Esophagus muscularis mucosa (tissue), 4 donors: Measurements from ENCODE around the gene TANGO2. TPM values are rescaled to one million over a fixed set of nuclear protein-coding genes. Genes with fewer than 3 reads are reported as not detected.

Experiments
- DNase-seq: peaks from one replicate; pipeline ENCODE4 v3.0.0-alpha.2; 2017; ENCODE audit errors: extremely low spot score
- H3K27ac ChIP-seq, 4 donors: fragments of 200-600 bp; sonication (generic); replicated peaks in 1 of 4; 1 replicate in 3 of 4; 2 replicates in 1 of 4; pipeline ENCODE4 v1.5.1; 2016 to 2019; ENCODE audit warnings: mild to moderate bottlenecking in 1 of 4
- H3K27me3 ChIP-seq, 4 donors: fragments of 200-600 bp; sonication (generic); one replicate each; pipeline versions ENCODE4 v1.5.1 to v1.6.0; 2016 to 2019
- H3K36me3 ChIP-seq, 4 donors: fragments of 200-600 bp; sonication (generic); one replicate each; pipeline ENCODE4 v1.5.1; 2016 to 2019
- H3K4me1 ChIP-seq, 4 donors: fragments of 200-600 bp; sonication (generic); one replicate each; pipeline ENCODE4 v1.5.1; 2016 to 2019
- H3K4me3 ChIP-seq, 4 donors: fragments of 200-600 bp; sonication (generic); 1 replicate in 2 of 4; 2 replicates in 2 of 4; pipeline ENCODE4 v1.5.1; 2016 to 2019; ENCODE audit warnings: mild to moderate bottlenecking in 4 of 4, moderate library complexity in 1 of 4
- H3K9me3 ChIP-seq, 4 donors: fragments of 200-600 bp; sonication (generic); 1 replicate in 3 of 4; 2 replicates in 1 of 4; pipeline ENCODE4 v1.5.1; 2016 to 2019
- CTCF ChIP-seq, 3 experiments: fragments of 200-600 bp in 2 of 3; fragments of 450-650 bp in 1 of 3; sonication (generic) in 2 of 3; IDR thresholded peaks; one replicate each; pipeline ENCODE4 v1.5.1; 2017 to 2019; ENCODE audit warnings: antibody characterized with exemption in 3 of 3, mild to moderate bottlenecking in 2 of 3, moderate library complexity in 1 of 3
- EP300 ChIP-seq: sonication (generic); formaldehyde crosslinking; IDR thresholded peaks from one replicate; pipeline ENCODE4 v1.6.1; 2017; ENCODE audit warnings: antibody characterized with exemption
- POLR2A ChIP-seq: fragments of 450-650 bp; IDR thresholded peaks from one replicate; pipeline ENCODE4 v1.6.1; 2017; ENCODE audit warnings: antibody characterized with exemption, moderate library complexity, mild to moderate bottlenecking, low read depth
- POLR2AphosphoS5 ChIP-seq, 2 donors: sonication (generic); formaldehyde crosslinking; IDR thresholded peaks; one replicate each; pipeline ENCODE4 v1.6.1; 2017; ENCODE audit warnings: antibody characterized with exemption in 2 of 2
- WGBS: methylation state at CpG from one replicate; pipeline ENCODE4 v1.1.5; 2018; 5-methylcytosine and 5-hydroxymethylcytosine counted together
- intact Hi-C: fragments of 100-400 bp; cut with DNase I; formaldehyde crosslinking; loops from one replicate; pipeline ENCODE4 v1.15.1; 2023
- total RNA-seq, 4 donors: library from RNA; depleted of rRNA; stranded (reverse); fragments of >200 nt; gene quantifications; one replicate each; pipeline versions ENCODE4 v1.1.0 to v1.2.1, GENCODE V29; 2016

TANGO2 gene
- total RNA-seq, 4 donors from 2014 or later, result 37.1 to 44.4 (median 42.3) TPM

GRCh38 chr22:20099099-20099711, 78.3 kb downstream of the TANGO2 start:
- no peak overlapping the region for H3K4me3 ChIP-seq
- intact Hi-C loops, result no loop called here
- H3K27ac ChIP-seq, result no peak overlapping the region
- peaks cover 0 to under 1% (median 0%) of the 10 kb centered on the region in 4 donors for H3K4me1 ChIP-seq
- no peak for DNase-seq
- peaks cover 47 to 97% (median 87%) of the 10 kb centered on the region in 4 donors for H3K36me3 ChIP-seq
- no peaks in the 10 kb centered on the region for H3K27me3 ChIP-seq
- TF ChIP-seq CTCF (IDR thresholded peaks at IDR 0.05), result no peak
- TF ChIP-seq POLR2A, result no peak
- no peak for TF ChIP-seq EP300
- no peak for TF ChIP-seq POLR2AphosphoS5 (IDR thresholded peaks at IDR 0.05)
- 88% methylated on average over 2 of the region's 6 CpGs for WGBS
- H3K9me3 ChIP-seq, result no peaks in the 10 kb centered on the region

DNA sequence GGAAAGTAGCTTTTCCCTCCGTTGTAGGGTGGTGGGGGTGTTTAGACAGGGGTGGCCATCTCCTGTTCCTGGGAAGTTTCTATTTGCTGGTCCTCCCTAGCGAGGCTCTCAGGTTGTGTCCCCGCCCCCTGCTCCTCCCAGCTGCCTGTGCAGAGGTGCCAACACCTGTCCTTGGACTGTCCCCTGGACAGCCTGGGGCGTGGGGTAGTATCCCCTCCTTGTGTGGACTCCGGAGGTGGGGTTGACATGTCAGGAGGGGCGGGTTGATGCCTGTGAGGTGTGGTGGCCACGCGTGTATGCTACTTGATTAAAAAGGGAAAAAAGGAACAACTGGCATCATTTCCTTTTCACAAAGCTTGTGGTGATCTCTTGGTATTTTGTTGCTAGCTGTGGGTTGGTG, 80.7 kb downstream of the TANGO2 start:
- no peak for DNase-seq
- no peak overlapping the region for H3K27ac ChIP-seq
- intact Hi-C loops, result loop anchor here (10.0 kb wide), 1 partner anchor 127 kb away; no protein-coding TSS in a partner anchor
- no peaks in the 10 kb centered on the region for H3K4me1 ChIP-seq
- TF ChIP-seq CTCF (IDR thresholded peaks at IDR 0.05) (no peak), POLR2A (no peak)
- H3K9me3 ChIP-seq, result no peaks in the 10 kb centered on the region
- 82% methylated on average over 8 of the region's 8 CpGs for WGBS
- H3K36me3 ChIP-seq, result peaks cover 36 to 96% (median 86%) of the 10 kb centered on the region in 4 donors
- H3K27me3 ChIP-seq, result no peaks in the 10 kb centered on the region
- no peak overlapping the region for H3K4me3 ChIP-seq

GRCh38 chr22:20102203-20102780, 81.4 kb downstream of the TANGO2 start:
- intact Hi-C loops, result loop anchor here (10.0 kb wide), 1 partner anchor 127 kb away; no protein-coding TSS in a partner anchor
- no peak for DNase-seq
- peaks cover 41 to 96% (median 86%) of the 10 kb centered on the region in 4 donors for H3K36me3 ChIP-seq

DNA sequence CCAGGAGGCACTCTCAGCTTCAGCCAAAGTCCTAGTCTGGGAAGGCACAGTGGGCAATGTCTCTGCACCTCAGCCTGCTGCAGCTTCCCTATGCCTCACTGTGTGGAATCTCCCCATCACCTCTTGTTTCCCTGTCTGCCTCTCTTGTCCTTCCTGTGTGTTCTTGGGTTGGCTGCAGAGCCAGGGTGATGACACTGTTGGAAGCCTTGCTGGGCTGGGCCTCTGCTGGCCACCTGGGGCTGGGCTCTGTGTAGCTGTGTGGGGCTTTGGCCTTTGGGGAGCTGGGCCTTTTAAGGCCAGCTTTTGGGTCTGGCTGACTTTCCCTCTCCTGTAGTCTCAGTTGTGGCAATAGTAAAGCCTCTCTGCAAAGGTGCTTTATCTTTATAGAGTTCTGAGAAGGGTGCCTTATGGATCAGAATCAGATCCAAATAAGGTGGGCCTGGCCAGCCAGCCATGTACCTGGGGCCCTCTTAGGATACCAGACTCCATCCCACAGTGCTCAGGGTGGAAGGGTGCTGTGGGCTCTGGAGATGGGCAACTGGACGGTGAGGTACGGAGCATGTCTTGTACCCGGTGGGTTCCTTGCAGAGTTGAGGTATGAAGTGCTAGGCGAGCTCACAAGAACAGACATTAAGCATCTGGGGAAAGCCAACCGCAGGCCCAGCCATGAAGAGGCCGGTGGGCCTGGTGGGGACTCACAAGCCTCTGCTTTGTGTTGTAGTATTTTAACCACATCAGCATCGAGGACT, 84.7 kb downstream of the TANGO2 start:
- no peak for DNase-seq
- intact Hi-C loops, result loop anchor here (10.0 kb wide), 1 partner anchor 131 kb away; no protein-coding TSS in a partner anchor
- Histone ChIP-seq H3K4me1 (no peaks in the 10 kb centered on the region), H3K9me3 (no peaks in the 10 kb centered on the region), H3K27me3 (no peaks in the 10 kb centered on the region), H3K27ac (no peak overlapping the region), H3K36me3 (peaks cover 47 to 96% (median 87%) of the 10 kb centered on the region in 4 donors), H3K4me3 (no peak overlapping the region)
- TF ChIP-seq EP300, result no peak
- 84% methylated on average over 7 of the region's 7 CpGs for WGBS

More at GRCh38 chr22:20102203-20102780, 81.4 kb downstream of the TANGO2 start:
- H3K27ac ChIP-seq, result no peak overlapping the region
- WGBS, result 95% methylated on average over 12 of the region's 12 CpGs
- H3K9me3 ChIP-seq, result no peaks in the 10 kb centered on the region
- no peak overlapping the region for H3K4me3 ChIP-seq
- no peaks in the 10 kb centered on the region for H3K27me3 ChIP-seq
- H3K4me1 ChIP-seq, result no peaks in the 10 kb centered on the region
- no peak for TF ChIP-seq EP300
- no peak for TF ChIP-seq POLR2AphosphoS5 (IDR thresholded peaks at IDR 0.05)
- TF ChIP-seq POLR2A, result no peak
- TF ChIP-seq CTCF (IDR thresholded peaks at IDR 0.05), result no peak

GRCh38 chr22:20106205-20106848, 85.4 kb downstream of the TANGO2 start:
- Histone ChIP-seq H3K4me3 (no peak overlapping the region), H3K9me3 (no peaks in the 10 kb centered on the region), H3K27ac (no peak overlapping the region), H3K4me1 (no peaks in the 10 kb centered on the region), H3K36me3 (peaks cover 47 to 96% (median 87%) of the 10 kb centered on the region in 4 donors), H3K27me3 (no peaks in the 10 kb centered on the region)
- no peak for DNase-seq
- WGBS, result 84% methylated on average over 18 of the region's 20 CpGs
- intact Hi-C loops, result loop anchor here (10.0 kb wide), 1 partner anchor 132 kb away; no protein-coding TSS in a partner anchor
- TF ChIP-seq POLR2AphosphoS5 (IDR thresholded peaks at IDR 0.05) (no peak), CTCF (IDR thresholded peaks at IDR 0.05) (no peak), EP300 (no peak), POLR2A (no peak)
